Muscle of back (tissue), 13 donors: ENCODE results near the gene KRTAP23-1. TPM values are rescaled to one million over a fixed set of nuclear protein-coding genes. Genes with fewer than 3 reads are reported as not detected.

Experiments
- DNase-seq, 3 donors: peaks; one replicate each; pipeline versions ENCODE4 v3.0.0 to v3.0.0-alpha.2; 2013
- long read RNA-seq, 9 donors: transcript quantifications; one replicate each; lab custom pipeline, GENCODE V29; 2026
- polyA plus RNA-seq, 10 donors: library from polyadenylated mRNA; unstranded; fragments of 120-200 nt; gene quantifications; one replicate each; pipeline ENCODE4 v1.2.1, GENCODE V29; 2013; ENCODE audit not compliant: insufficient read length in 10 of 10

The KRTAP23-1 gene, protein sequence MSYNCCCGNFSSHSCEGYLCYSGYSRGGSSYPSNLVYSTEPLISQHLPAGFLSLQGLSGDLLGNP
- not detected for polyA plus RNA-seq
- long read RNA-seq, donor 1: 0 reads
- long read RNA-seq, donor 2: 0 reads
- long read RNA-seq, donor 3: 0 reads
- long read RNA-seq, donor 4: 0 reads
- long read RNA-seq, donor 5: 0 reads
- long read RNA-seq, donor 6: 0 reads
- long read RNA-seq, donor 7: 0 reads
- long read RNA-seq, donor 8: 0 reads
- long read RNA-seq, donor 9: 0 reads

DNA sequence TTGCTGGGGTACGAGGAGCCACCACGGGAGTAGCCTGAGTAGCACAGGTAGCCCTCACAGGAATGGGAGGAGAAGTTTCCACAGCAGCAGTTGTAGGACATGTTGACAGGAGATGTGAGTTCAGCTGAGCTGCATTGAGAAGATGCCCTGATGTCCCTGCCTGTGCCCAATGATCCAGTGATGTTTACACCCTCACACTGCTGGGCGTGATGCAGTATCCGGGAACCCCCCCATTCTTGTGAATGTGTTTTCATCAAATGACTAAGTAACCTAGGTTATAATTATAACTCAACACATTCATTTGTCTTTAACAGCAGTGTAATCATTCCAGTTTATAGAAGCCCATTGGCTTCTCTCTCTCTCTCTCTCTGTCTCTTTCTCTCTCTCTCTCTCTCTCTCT is at the start of gene KRTAP23-1:
Gene KRTAP23-1 (minus strand): TSS at position 101 of the 400 bp plus-strand sequence. CDS start 0 bp downstream, at position 101.
- DNase-seq: no peak

DNA sequence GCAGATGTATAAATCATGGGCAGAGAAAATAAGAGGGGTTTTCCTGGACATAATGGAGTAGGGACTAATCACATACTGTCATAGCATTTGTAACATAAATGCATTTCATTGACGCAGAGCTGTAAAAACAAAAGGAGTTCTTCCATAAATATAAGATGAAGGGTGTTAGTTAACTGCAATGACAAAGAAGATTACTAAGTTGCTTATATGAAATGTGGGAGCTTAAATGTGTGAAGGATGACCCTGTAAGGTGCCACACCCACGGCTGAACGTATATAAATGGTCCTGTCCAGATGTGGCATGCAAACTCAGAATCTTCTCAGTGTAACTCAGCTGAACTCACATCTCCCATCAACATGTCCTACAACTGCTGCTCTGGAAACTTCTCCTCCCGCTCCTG is 47.3 kb upstream of the KRTAP23-1 start, which contains the start of gene KRTAP13-1:
Gene KRTAP13-1 (plus strand): TSS at position 301 of the 400 bp plus-strand sequence. CDS start 56 bp downstream, at position 357.
- DNase-seq: no peak

DNA sequence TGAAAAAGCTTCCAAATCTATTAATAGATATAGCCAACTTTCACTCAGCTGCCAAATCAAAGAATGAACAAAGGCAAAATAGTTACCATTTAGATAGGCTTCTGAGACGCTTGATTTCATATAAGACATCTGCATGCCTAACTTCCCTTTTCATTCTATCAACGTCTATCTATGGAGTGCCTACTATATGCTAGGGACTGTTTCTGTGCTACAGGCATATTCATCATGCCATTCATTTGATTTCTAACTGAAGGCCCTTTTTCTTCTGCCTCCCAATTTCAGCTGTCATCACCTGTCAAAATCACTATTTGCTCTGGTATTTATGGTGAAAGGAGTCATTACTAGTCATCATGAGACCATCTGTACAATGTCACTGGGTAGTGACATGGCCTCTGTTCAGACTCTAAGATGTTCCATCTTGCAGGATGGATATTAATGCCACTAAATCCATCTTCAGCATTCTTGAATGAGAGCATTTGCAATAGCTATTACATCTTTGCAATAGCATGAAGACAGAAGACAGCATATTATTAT is 43.2 kb upstream of the KRTAP23-1 start:
- DNase-seq: no peak

DNA sequence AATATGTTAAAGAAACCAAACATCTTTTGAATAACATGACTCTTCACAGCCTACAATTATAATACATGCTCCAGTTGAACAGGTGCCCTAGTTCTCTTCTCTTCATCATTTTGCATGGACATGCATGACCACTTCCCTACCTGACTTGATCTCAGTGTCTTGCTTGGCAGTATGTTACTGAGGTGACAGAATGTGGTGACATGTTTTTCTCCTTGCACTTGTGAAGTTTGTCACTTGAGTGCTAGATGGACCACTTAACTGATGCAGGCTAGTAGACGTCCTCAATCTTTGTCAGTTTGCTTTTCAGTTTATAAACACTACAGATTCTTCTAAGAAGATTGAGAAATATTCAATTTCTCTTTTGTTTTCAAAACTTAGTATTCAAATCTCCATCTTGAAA is 33.8 kb upstream of the KRTAP23-1 start:
- no peak for DNase-seq

DNA sequence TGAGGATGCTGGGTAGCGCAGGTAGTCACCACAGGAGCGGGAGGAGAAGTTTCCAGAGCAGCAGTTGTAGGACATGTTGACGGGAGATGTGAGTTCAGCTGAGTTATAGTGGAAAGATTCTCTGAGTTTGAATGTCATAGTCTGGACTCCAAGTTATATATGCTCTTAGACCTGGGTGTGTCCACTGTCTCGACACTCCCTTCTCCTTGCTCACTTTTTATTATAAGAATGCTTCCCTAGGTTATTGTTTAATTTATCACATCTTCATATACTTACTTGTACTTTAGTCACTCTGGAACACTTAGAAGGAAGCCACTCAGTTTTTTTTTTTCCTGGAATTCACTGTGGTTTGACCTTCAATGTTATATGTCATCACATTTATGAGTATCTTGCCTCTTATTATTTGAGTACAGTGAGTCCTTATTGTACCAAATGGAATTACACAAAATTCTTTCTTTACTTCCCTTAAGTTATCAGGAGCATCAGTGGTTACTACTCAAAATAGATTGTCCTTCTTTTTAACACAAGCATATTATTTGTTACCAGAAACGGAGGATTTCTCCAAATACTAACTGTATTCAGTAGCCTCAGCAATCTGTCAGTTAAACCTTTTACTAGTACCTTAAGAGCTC is 23.8 kb upstream of the KRTAP23-1 start, which contains the start of gene KRTAP13-2:
Gene KRTAP13-2 (minus strand): TSS at position 133 of the 632 bp plus-strand sequence. CDS start 58 bp downstream, at position 75.
- DNase-seq: no peak

DNA sequence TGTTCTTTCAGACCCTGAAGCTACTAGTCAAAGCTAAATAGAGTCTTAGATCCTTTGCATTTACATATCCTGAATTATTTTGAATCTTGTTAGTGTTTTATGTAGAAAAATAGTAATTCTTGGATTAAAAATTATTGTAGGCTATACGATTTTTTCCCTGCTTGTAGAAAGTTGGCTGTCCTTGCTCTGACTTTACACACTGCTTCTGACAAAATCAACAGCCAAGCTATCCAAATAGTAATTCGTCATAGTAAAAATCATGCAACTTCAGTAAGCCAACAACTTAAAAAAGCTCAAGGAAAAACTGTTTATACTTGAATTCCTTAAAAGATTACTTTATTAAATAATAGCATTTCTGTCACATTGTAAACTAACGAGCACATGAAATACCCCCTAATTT is 7.5 kb upstream of the KRTAP23-1 start:
- peak; percentile 5 to 20 (median 11) for DNase-seq

DNA sequence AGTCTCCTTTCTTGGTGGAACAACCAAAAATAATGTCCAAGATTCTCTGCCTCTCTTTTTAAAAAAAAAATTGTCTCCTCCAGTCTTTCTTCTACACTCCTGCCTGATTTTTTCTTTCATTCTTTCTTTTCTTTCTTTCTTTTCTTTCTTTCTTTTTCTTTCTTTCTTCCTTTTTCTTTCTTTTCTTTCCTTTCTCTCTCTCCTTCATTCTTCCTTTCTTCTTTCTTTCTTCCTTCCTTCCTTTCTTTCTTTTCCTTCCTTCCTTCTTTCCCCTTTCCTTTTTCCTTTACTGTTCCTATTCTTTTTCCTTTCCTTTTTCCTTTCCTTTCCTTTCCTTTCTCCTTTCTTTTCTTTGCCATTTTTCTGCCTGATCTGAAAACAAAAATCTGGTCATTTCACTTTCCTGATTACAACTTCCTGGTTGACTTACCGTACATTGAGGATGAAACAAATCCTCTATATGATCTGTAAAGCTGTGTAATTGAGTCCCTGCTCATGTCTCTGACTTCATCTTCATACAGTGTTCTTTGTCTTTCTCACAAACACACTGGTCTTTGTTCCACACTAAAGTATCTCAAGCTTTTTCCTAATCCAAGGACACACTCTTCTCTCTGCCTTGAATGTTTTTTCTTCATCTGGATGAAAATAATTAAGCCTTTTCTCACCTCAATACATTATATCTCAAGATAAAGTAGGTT is 6.1 kb upstream of the KRTAP23-1 start:
- DNase-seq: no peak

DNA sequence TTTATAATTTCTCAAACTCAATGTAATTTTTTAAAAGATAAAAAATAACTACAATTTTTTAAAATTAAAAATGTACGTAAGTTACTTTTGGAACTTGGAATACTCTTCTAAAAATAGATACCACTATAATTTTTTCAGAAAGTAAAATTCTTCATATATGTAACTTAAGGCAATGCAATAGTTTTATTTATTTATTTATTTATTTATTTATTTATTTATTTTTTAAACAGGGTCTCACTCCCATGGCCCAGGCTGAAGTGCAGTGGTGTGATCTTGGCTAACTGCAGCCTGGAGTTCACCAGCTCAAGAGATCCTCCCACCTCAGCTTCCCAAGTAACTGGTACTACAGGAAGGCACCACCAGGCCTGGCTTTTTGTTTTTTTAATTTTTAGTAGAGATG is 3.1 kb upstream of the KRTAP23-1 start:
- no peak for DNase-seq

DNA sequence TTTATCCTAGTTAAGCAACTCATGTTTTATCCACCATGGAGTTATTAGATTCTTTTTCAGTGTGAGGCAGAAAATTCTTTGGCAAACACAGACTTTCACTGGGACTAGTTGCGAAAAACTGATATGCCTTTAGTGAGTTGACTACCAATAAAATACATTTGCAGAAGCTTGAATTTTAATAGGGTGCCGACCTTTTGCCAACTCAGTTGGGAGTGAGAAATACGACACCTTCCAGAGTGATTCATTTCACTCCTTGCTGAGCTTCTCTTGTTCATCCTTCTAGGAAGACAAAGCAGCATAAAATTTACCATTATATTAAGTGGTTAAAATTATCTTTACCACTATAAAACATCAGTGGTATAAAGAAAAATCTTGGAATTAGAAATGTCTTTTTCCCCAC is 1.2 kb upstream of the KRTAP23-1 start:
- peak in 2 of 3 donors; percentile 18 to 29 for DNase-seq

DNA sequence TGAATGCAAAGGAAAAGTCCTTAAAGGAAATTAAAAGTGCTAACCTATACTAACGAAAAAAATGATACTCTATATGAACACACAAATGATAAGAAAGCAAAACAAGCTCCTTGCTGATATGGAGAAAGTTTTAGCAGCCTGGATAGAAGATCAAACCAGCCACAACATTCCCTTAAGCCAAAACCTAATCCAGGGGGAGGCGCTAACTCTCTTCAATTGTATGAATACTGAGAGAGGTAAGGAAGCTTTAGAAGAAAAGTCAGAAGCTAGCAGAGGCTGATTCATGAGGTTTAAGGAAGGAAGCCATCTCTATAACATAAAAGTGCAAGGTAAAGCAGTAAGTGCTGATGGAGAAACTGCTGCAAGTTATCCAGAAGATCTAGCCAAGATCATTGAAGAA is 3.4 kb downstream of the KRTAP23-1 start:
- DNase-seq: no peak

DNA sequence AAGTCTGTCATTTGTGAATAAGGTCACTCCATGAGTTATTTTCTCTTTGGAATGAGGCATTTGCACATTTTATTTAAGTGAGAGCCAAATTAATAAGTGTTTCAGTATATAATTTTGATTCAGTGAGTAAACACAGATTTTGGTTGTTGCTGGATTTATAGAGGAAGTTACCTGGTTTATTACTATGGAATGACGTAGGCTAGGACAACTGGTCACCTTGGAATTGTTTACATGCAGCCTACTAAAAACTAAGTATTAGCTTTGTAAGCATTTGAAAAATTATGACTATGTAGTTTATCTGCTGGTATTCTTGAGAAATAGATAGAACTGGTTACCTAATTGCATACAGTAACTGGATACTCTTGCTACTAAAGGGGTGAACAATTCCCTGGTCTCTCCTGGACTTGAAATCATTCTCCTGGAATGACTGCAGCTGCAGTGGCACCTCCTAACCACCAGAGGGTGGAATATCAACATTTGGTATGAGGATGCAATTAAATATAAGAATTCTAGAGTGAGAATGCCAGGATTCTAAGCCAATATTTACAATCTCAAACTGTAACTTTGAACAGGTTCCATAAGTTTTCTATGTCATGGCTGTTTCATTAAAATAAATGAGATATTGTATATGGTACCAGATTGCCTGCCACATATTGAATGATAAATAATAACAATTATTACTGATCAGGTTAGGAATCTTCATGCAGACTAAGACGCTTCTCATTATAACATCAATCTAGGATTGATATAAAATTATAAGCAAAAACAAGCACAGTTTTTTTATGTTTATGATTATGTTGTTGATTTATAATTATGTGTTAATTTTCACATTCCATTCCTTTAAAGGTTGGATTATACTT is 7.5 kb downstream of the KRTAP23-1 start:
- DNase-seq: no peak

DNA sequence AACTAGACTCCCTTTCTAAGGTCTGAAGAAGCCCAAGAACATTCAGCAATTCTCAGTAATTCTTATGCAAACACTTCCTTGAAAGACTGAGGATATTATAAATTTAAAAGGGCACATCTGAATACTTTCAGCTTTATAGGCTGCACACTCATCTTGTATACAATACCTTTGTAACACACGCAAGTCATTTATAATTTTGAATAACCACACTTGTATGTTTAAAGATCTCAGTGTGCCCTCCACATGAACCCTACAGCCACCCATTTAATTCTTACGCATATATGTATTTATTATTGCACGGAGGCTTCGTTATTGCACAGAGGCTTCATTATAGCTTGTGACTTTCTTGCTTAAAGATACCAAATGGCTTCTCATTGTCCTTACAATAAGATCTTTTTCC is 9.7 kb downstream of the KRTAP23-1 start:
- DNase-seq: no peak

DNA sequence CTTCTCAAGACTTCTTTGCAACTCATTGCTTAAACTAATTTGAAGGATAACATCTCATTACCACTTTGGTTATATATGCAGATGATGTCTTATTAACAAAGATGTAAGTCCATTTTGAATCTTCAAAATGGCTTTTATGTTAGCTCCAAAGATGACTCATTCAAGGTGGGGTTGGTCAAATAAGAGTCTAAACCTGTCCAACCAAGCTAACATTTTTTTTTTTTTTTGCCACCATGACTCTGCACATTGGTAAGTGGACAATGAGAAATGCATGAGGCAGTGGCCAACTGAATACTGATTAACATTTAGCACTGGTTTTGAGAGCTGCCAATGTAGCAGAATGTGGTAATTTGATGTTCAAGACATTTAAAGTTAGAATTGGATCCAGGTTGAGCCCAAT is 10.6 kb downstream of the KRTAP23-1 start:
- DNase-seq: no peak

DNA sequence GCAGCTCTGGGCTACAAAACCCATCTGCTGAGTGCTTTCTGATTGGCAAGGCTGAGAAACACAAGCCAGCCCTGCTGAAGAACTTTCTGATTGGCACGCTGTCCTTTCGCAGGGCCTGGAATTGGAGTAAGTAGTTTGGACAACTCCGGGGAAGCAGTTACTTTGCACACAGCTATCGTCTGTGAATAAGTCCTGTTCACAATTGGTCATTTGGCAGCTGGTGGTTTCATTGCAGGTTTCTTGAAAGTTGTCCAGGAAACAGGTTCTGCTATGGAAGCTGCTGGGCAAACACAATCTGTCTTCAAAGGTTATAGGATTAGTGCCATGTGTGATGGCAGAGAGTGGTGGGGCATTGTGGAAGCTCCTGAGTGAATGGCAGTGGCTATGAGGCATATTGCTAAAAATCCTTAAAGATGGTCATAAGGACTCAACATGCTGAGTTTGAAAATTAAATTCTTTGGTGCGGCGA is 11.1 kb downstream of the KRTAP23-1 start, which contains the start of gene KRTAP27-1:
Gene KRTAP27-1 (minus strand): TSS at position 419 of the 469 bp plus-strand sequence. CDS start 26 bp downstream, at position 393.
- no peak for DNase-seq

DNA sequence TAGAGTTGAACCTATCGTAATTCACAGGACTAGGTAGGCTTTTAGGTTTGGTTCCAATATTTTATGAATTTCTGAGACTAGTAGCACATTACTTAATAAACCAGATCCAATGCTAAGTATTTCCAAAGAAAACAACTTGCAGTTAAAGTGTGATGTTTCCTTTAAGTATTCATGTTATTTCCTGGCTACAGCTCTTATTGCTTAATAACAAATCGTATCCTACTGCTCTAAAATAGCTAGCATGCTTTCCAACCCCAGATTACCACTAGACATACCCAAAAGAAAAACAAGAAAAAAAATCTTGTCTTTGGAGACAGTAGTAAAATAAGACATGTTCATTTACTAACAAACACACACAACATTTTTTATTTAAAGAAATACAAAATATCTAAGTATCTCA is 11.8 kb downstream of the KRTAP23-1 start:
- DNase-seq: peak in 1 of 3 donors; percentile 15

DNA sequence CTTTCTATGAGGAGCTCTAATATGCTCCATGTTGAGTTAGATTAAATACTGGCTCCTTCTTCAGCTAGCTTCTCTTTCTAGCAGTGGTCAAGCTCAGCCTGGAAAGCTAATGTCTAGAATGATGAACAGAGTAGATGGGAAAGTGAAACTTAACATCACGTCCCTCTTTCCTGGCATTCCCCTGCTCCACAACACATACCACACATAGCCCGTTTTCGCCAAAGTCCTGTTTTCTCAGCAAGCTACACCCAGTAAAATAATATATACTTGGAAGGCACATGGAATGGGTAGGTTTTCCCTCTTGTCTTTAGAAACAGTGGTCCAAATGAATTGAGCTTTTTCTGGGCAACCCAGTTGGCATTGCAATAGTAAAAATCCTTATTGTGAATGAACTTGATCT is 14.7 kb downstream of the KRTAP23-1 start:
- DNase-seq: no peak

DNA sequence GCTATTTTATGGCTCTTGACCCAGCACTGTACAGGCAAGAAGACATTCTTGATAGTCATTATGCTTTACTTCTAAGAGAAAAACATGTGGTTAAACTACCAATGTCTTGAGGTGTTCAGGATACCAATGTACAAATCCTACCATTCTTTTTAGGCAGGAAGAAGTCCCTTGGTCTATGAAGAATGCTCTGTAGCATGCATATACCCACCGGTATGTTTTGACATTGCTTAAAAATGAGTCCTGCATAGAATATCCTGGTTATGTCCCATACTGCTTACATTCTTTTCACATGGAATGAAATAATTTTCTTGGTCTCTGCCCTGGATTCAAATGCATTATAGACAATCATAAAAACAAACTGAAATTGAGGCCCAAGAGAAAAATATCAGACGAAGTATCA is 15.7 kb downstream of the KRTAP23-1 start:
- DNase-seq: no peak

DNA sequence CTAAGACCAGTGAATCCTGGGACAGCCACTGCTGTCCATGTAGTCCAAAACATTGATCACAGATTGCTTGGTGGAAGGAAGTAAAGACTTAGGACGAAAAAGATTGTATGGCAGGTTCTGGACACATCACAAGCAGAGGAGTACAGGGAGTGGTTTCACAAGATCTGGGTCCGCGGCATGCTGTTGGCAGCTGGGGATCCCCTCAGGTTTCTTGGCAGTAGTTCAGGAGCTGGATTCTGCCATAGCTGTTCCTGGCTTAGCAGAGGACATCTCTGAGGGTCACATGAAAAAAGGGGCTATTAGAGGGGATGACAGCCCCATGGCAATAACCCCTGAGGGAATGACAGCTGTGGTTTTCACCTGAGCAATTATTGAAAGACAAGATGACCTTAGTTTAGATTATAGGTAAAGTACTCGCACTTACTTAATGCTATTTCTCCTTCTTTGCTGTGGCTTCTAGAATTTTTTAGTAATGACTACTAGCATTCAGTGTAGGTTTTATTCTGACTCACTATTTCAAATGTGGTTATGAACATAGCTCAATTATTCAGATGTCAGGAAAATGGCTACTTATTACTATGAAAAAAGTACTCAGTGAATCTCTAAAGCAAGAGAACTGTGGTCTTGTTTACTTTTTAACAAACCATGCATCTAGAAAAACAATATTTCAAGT is 19.1 kb downstream of the KRTAP23-1 start:
- no peak for DNase-seq

DNA sequence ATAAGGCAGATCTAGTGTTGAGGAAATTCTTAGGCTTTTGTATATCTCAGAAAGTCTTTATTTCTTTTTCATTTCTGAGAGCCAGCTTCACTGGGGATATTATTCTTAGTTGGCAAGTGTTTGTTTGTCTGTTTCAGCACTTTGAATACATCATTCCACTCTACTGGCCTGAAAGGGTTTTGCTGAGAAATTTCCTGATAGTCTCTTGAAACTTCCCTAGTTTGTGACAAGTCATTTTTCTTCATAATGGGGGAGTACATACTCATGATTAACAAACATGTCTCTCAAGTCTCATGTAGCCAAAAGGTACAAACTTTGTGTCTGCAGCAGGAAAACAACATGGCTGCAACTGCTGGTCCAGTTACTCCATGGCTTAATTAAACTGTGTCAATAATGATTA is 22.0 kb downstream of the KRTAP23-1 start:
- no peak for DNase-seq

DNA sequence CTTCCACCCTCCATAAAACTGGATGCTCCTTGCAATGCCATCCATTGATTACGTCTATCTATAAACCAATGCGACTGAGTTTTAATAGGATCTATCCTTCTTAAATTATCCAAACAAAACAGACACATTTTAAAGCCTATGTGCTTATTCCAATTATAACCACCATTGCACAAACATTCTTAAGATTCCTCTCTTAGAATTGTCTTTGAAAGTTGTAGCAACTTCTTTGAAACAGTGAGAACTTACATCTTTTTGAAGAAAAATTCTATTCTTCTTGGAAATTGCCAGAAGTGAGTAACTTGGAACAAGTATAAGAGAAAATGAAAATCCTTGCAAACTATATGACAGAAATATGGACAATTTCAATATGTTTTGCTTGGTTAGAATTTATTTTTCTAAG is 28.2 kb downstream of the KRTAP23-1 start, which contains the start of gene KRTAP26-1:
Gene KRTAP26-1 (minus strand): TSS at position 101 of the 400 bp plus-strand sequence. CDS start 280 bp downstream, outside the sequence.
- no peak for DNase-seq
